Brain microvascular endothelial cell (primary cell): ENCODE results near the gene NDNF.

Experiments used
- DNase-seq: peaks from one replicate; pipeline ENCODE4 v3.0.0-alpha.2; 2020
- H3K27ac ChIP-seq: fragments of 250-450 bp; sonication (Bioruptor Pico); 2 replicates; pipeline ENCODE4 v1.5.1; 2020; ENCODE audit warnings: mild to moderate bottlenecking, moderate library complexity
- H3K27me3 ChIP-seq: fragments of 250-450 bp; sonication (Bioruptor Pico); replicated peaks from 2 replicates; pipeline ENCODE4 v1.5.1; 2020; ENCODE audit warnings: mild to moderate bottlenecking
- H3K36me3 ChIP-seq: fragments of 250-450 bp; sonication (Bioruptor Pico); replicated peaks from 2 replicates; pipeline ENCODE4 v1.5.1; 2020; ENCODE audit warnings: mild to moderate bottlenecking
- H3K4me3 ChIP-seq: 2 replicates; pipeline ENCODE4 v1.5.1; 2011; ENCODE audit warnings: low read depth, mild to moderate bottlenecking, control low read depth, low read length, moderate library complexity
- in situ Hi-C: cut with HindIII; loops from 2 replicates; pipeline ENCODE4 v1.10.0; 2017; ENCODE audit warnings: low sequenced_read_pairs, low pct_ligation_motif_present
- TF ChIP-seq, protein P1 (sequence below): IDR thresholded peaks from 2 replicates; pipeline ENCODE4 v1.5.1; 2011; ENCODE audit warnings: low read depth, mild to moderate bottlenecking, moderate library complexity, low read length, control low read depth, inconsistent platforms; ENCODE audit errors: missing control alignments

Gene NDNF

DNA sequence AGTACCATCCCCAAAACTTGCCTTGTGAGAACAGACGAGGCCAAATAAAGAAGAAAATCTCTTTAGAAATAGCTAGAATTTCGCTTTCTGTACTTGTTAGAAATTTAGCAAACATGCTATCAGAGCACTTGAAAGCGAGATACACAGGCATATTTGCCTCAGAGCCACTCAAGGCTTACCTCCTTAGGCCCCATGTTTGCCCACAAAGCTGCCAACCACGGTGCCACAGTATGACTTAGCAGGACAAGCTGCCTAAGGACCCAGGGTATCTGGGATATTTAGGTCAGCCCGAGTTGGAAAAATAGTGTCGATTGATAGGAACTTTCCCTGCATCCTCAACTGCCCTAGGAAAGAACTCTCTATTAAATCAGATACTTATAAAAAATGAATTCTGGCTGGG, 24.2 kb downstream of the NDNF start:
- Histone ChIP-seq H3K4me3 (no peak overlapping the region), H3K36me3 (no peaks in the 10 kb centered on the region), H3K27ac (no peak overlapping the region), H3K27me3 (no peaks in the 10 kb centered on the region)
- no peak for DNase-seq
- in situ Hi-C loops: no loop called here
- TF ChIP-seq, protein P1, sequence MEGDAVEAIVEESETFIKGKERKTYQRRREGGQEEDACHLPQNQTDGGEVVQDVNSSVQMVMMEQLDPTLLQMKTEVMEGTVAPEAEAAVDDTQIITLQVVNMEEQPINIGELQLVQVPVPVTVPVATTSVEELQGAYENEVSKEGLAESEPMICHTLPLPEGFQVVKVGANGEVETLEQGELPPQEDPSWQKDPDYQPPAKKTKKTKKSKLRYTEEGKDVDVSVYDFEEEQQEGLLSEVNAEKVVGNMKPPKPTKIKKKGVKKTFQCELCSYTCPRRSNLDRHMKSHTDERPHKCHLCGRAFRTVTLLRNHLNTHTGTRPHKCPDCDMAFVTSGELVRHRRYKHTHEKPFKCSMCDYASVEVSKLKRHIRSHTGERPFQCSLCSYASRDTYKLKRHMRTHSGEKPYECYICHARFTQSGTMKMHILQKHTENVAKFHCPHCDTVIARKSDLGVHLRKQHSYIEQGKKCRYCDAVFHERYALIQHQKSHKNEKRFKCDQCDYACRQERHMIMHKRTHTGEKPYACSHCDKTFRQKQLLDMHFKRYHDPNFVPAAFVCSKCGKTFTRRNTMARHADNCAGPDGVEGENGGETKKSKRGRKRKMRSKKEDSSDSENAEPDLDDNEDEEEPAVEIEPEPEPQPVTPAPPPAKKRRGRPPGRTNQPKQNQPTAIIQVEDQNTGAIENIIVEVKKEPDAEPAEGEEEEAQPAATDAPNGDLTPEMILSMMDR: no peak

DNA sequence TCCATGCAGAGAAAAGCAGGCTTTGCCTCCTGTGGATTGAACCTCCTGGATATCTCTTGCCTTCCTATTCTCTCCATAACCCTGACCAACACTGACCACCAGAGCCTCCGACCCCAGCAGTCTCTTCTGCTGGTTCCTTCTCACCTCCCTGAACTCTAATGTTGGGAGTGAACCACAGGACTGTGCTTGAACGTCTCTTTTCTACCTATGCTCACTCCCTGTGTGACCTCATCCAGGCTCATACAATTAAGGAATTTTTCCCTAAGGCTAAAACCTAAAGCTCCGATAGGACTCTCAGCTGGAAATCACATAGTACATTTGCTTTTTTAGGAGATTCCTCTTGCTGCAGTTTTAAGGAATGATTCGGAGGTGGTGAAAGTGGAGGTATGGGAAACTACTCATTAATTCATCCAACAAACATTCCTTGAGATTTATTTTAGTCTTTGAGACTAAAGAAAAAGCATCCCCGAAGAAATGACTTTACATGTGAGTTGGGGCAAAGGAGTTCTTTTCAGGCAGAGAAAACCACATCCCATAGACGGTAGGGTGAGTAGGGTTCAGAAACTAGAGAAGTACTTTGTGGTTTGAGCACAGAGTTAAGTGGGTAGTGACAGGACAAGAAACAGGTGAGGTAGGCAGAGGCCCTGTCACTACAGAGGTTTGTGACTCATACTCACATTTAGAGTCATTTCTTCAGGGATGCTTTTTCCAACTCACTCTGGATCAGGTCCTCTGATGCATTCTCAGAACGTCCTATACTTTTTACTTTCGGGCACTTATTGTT, 30.8 kb downstream of the NDNF start:
- H3K36me3 ChIP-seq: no peaks in the 10 kb centered on the region
- in situ Hi-C loops: no loop called here
- H3K4me3 ChIP-seq: no peak overlapping the region
- no peaks in the 10 kb centered on the region for H3K27me3 ChIP-seq
- H3K27ac ChIP-seq: no peak overlapping the region
- TF ChIP-seq, protein P1: no peak
- no peak for DNase-seq

DNA sequence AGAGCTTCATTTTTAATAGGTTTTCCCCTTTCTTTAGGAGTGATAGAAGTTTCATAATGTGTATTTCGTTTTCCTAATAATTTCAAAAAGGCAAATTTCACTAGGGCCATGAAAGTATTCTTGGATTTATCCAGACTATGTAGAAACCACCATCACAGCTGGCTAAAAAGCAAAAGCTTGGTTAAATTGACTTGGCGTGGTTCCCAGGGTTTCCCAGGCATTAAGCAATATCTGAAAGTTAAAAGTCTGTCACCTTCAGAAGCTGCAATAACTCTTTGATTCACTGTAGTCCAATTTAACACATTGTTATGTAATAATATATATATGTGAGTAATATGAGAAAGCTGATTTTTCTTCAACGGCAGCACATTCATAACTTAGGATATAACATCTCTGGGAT, 38.3 kb downstream of the NDNF start:
- peak; percentile 9 for DNase-seq
- in situ Hi-C loops: no loop called here
- no peak overlapping the region for H3K27ac ChIP-seq
- TF ChIP-seq, protein P1: no peak
- no peak overlapping the region for H3K4me3 ChIP-seq
- H3K27me3 ChIP-seq: no peaks in the 10 kb centered on the region
- H3K36me3 ChIP-seq: no peaks in the 10 kb centered on the region

DNA sequence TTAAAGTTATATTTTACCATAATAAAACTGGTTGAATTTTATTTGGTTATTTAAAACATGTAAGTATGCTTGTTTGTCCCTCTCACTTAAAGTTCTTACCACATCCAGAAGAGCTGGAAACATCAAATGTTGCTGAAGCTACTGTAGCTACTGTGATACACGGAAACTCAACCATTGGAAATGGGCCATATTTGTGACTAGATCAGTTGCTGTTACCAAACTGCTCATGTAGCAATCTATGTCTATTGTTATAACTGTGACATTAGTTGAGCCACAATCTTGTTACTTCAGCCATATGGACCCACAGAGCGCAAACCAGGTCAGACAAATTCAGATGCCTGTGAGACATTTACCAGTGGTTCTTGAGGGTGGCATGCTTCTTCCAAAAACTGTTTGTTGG, 41.6 kb downstream of the NDNF start:
- DNase-seq: no peak
- in situ Hi-C loops: no loop called here
- no peaks in the 10 kb centered on the region for H3K27me3 ChIP-seq
- H3K4me3 ChIP-seq: no peak overlapping the region
- H3K36me3 ChIP-seq: no peaks in the 10 kb centered on the region
- TF ChIP-seq, protein P1: no peak
- no peak overlapping the region for H3K27ac ChIP-seq

DNA sequence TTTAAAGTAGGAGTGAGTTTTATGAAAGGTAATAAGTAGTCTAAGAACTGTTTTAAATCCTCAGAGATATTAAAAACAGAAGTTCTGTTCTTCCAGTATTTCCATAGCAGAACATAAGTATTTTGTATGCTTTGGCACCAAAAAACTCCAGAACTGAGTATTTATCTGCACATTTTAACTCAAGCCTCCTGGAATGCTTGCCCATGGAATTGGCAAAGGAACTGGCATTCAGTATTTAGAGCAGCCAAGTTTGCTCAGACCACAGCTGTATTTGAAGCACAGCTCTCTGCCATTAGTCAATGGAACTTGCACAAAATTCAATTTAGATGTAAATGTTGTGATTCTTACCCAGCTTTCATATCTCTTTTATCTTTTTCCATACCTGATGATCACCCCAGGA, 42.2 kb downstream of the NDNF start:
- no peaks in the 10 kb centered on the region for H3K36me3 ChIP-seq
- no peak for DNase-seq
- H3K27me3 ChIP-seq: no peaks in the 10 kb centered on the region
- no peak overlapping the region for H3K27ac ChIP-seq
- H3K4me3 ChIP-seq: no peak overlapping the region
- in situ Hi-C loops: no loop called here
- TF ChIP-seq, protein P1: no peak

DNA sequence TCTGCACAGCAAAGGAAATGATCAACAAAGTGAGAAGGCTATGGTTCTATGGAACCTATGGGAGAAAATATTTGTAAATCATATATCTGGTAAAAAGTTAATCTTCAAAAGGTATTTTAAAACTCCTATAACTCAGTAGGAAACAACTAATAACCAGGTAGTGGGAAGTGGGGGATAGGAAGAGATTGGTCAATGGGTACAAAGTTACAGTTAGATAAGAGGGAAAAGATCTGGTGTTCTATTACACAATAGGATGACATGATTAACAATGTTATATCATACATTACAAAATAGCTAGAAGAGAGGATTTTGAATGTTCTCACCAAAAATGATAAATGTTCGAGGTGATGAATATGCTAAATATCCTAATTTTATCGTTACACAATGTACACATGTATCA, 46.3 kb downstream of the NDNF start:
- no peak for DNase-seq
- TF ChIP-seq, protein P1: no peak
- Histone ChIP-seq H3K27ac (no peak overlapping the region), H3K36me3 (no peaks in the 10 kb centered on the region), H3K4me3 (no peak overlapping the region), H3K27me3 (no peaks in the 10 kb centered on the region)
- in situ Hi-C loops: no loop called here
